NCI-H1436 (cell line): ENCODE measurements around the gene PDCL3.

Experiments
- DNase-seq: peaks from one replicate; lab custom pipeline; 2025; lab: John Stamatoyannopoulos, UW

PDCL3 gene

GRCh38 chr2:100562613-100563406 lies at the start of gene PDCL3:
Gene PDCL3 (plus strand): TSS chr2:100562993. CDS start chr2:100563068, 75 bp downstream.
- peak; percentile 90 for DNase-seq

- DNase-seq, result no peak
Observed at GRCh38 chr2:100513650-100514049, 49.1 kb upstream of the PDCL3 start.

GRCh38 chr2:100517556-100517955 lies 45.2 kb upstream of the PDCL3 start:
- no peak for DNase-seq

- no peak for DNase-seq
Observed at GRCh38 chr2:100518801-100519200, 44.0 kb upstream of the PDCL3 start.

- no peak for DNase-seq
Observed at GRCh38 chr2:100520224-100520623, 42.6 kb upstream of the PDCL3 start.

GRCh38 chr2:100522430-100522829 lies 40.4 kb upstream of the PDCL3 start:
- DNase-seq, result no peak

GRCh38 chr2:100524331-100524730 lies 38.5 kb upstream of the PDCL3 start:
- DNase-seq, result no peak

- no peak for DNase-seq
Observed at GRCh38 chr2:100526868-100527267, 35.9 kb upstream of the PDCL3 start.

- DNase-seq, result no peak
Observed at GRCh38 chr2:100527440-100528015, 35.3 kb upstream of the PDCL3 start.

- no peak for DNase-seq
Observed at GRCh38 chr2:100529176-100529575, 33.6 kb upstream of the PDCL3 start.

GRCh38 chr2:100529900-100530299 lies 32.9 kb upstream of the PDCL3 start:
- DNase-seq, result no peak

GRCh38 chr2:100535855-100536254 lies 26.9 kb upstream of the PDCL3 start:
- DNase-seq, result no peak

- DNase-seq, result no peak
Observed at GRCh38 chr2:100537918-100538317, 24.9 kb upstream of the PDCL3 start.

GRCh38 chr2:100539221-100539620 lies 23.6 kb upstream of the PDCL3 start:
- DNase-seq, result no peak

GRCh38 chr2:100541404-100541803 lies 21.4 kb upstream of the PDCL3 start:
- no peak for DNase-seq

- DNase-seq, result no peak
Observed at GRCh38 chr2:100542418-100542817, 20.4 kb upstream of the PDCL3 start.

- no peak for DNase-seq
Observed at GRCh38 chr2:100544911-100545596, 17.7 kb upstream of the PDCL3 start.

- no peak for DNase-seq
Observed at GRCh38 chr2:100546469-100546868, 16.3 kb upstream of the PDCL3 start.

GRCh38 chr2:100548771-100549170 lies 14.0 kb upstream of the PDCL3 start:
- DNase-seq, result no peak

GRCh38 chr2:100551303-100551702 lies 11.5 kb upstream of the PDCL3 start:
- no peak for DNase-seq

GRCh38 chr2:100554798-100555407 lies 7.9 kb upstream of the PDCL3 start:
- DNase-seq, result no peak

- no peak for DNase-seq
Observed at GRCh38 chr2:100556746-100557145, 6.0 kb upstream of the PDCL3 start.
